HG03064 (cell line): ENCODE results near the gene KRTAP10-2.

Experiments used
- ATAC-seq: cut with Tn5 transposase; IDR thresholded peaks from one replicate; pipeline ENCODE4 v1.9.1; 2021; ENCODE audit warnings: low read depth; ENCODE audit not compliant: unreplicated experiment

KRTAP10-2 gene

DNA sequence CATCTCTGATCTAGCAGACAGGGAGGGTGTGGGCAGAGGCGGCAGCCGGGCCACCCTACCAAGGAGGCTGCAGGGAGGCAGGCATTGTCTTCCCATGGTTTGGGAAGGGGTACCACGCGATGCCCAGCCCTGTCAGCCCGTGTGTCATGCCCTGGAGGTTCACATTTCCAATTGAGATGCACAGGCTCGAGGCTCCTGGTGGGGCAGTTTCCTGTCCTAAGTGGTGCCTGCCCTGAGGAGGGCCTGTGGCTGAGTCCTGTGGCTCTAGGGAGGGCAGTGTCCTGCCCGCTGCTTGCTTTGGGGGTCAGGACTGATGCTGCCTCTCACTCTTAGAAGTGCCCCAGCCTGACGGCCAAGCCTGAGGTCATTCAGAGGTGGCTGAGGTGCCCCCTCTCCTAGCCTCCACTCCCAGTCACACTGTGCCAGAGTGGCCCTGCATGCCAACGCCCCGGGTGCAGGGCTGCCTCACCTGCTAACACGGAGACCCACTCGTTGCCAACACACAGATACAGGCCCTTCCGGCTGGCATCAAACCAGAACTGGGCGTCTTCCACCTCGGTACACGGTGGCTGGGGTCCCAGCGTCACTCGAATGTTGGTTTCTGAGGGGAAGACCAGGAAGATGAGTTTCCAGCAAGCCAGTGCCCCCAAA is 23.2 kb downstream of the KRTAP10-2 start:
- ATAC-seq: no peak

GRCh38 chr21:44527156-44527982 is 23.9 kb downstream of the KRTAP10-2 start:
- ATAC-seq: no peak

DNA sequence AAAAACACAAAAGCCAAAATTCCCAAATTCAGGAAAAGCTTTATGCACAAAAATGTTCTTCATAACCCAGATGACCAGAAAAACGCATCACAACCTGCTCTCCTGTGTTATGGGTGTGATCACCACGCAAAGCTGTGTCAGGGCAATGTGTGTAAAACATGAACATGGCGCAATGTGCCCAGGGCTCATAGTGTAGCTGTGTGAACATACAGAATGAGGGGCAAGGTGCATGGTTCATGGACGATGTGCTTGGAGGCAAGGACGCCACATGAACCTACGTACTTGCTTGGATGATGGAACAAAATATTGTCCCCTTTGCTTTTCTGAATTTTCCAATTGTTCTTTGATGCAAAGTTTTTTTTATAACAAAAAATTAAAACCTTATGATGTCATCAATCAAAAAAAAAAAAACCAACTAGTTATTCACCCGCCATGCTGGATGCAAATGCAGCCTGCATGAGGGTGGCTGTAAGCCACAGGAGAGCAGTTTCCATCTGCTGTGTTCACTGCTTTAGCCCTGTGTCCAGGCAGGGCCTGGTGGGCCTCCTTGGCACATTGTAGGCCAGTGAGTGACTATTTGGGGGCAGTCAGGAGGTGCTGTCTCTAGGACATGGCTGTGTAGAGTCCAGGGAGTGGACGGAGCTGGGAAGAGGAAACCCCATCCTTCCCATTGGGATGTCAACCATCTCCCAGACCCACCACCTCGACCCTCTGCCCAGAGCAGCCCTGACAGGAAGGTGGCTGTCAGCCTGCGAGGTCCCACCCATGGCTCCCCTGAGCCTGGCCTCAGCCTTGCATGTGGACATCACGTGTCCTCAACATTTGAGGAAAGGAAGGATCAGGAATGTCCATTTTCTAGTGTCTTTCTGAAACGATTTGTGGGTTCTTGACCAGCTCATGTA is 25.0 kb downstream of the KRTAP10-2 start:
- no peak for ATAC-seq

DNA sequence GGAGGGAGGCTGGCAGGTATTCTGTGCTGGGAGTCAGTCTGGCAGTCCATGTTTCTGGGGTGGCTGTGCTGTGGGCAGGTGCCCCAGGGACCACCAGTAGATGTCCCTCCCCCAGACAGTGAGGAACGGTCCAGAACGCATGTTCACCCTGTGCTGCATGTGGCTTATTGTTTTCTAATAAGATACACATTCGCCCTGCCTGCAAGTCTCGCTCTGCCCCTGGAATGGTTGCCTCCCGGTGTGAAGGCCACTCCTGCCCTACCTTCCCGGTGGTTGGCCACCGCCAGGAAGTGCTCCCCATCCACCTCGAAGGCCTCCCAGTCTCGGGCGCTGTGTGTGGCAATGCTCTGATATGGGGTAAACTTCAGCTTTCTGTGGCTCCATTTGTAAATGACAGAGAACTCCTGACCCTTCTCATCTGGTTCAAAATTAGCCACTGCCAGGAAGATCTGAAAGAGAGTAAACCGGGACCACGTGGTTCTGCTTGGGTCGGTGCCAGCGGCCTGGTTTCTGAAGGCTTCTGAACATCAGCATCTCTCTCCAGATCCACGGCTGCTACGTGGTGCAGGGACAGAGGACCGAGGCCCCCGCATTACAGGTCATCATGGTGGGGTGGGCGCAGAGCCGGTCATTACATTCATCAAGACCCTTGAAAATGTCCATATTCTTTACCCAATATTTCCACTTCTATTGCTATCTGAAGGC is 25.8 kb downstream of the KRTAP10-2 start:
- no peak for ATAC-seq

DNA sequence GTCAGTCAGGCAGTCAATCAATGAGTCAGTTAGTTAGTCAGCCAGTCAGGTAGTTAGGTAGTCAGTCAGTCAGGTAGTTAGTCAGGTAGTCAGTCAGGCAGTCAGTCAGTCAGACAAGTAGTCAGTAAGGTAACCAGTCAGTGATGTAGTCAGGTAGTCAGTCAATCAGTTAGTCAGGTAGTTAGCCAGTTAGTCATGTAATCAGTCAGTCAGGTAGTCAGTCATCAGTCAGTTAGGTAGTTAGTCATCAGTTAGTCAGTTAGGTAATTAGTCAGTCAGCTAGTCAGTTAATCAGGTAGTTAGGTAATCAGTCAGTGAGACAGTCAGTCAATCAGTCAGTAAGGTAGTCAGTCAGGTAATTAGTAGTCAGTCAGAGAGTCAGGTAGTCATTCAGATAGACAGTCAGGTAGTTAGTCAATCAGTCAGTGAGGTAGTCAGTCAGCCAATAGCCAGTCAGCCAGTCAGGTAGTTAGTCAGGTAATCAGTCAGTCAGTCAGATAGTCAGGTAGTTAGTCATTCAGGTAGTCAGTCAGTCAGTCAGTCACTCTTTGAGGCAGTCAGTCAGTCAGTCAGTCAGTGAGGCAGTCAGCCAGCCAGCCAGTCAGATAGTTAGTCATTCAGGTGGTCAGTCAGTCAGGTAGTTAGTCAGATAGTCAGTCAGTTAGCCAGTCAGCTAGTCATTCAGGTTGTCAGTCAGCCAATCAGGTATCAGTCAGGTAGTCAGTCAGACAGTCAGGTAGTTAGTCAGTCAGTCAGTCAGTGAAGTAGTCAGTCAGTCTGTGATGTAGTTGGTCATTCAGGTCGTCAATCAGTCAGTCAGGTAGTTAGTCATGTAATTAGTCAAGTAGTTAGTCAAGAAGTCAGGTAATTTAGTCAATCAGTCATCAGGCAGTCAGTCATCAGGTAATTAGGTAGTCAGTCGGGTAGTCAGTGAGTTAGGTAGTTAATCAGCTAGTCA is 26.6 kb downstream of the KRTAP10-2 start:
- no peak for ATAC-seq

GRCh38 chr21:44523567-44524413 is 27.5 kb downstream of the KRTAP10-2 start:
- no peak for ATAC-seq

DNA sequence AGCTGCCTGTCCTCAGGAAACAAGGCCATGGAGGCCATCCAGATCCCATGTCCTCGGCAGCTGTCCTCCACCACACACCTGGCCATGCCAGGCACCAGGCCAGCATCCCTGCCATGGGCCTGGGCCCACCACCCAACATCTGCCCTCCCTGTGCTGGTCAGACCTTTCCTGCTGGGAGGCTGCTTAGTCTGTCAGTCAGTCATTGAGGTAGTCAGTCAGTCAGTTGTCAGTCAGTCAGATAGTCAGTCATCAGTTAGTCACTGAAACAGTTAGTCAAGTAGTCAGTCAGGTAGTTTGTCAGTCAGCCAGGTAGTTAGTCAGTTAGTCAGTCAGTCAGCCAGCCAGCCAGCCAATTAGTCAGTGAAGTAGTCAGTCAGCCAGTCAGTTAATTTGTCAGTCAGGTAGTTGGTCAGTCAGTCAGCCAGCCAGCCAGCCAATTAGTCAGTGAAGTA is 28.5 kb downstream of the KRTAP10-2 start:
- ATAC-seq: no peak

- no peak for ATAC-seq
Observed at GRCh38 chr21:44521928-44522752, 29.2 kb downstream of the KRTAP10-2 start.

GRCh38 chr21:44521301-44521927 is 29.9 kb downstream of the KRTAP10-2 start:
- ATAC-seq: no peak

DNA sequence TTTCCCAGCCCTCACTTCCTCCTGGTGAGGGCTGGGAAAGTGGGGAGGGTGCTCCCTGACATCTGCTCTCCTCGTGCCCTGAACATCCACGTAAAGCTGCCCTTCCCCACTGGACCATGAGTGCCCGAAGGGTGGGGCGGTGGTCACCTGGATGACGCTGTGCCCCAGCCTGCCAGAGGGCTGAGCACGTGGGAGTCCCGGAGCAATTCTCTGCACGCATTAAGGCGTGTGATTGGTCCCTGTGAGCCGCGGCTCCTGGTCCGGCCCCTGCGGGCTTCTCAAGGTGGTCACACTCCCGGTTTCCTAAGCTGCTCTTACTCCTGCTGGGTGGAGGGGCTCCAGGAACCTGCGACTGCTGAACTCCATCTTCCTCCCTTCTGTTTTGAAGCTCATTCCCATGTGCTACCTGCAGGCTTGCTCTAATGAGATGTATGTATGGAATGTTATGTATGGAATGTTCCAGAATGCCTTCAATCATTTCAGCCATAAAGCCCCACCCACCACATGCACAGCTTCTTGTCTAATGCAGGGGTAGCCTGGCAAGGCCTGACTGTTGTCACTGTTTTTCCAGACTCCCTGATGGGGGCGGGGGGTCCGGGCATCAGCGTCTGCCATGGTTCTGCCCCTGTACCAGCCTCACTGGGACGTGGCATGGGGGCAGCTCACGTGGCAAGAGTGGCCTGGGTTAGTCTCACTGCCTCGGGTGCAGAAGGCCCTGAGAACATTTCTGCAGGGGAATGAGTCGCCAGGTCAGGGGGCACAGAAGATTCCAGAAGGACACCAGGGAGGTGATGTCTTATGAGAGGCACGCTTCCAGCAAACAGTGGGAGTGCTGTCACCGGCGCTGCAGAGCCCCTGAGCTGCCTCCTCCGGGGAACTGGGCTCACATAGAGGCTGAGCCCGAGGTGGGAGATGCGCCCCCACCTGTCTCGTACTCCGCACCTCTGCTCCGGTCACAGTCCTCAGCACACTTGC is 30.7 kb downstream of the KRTAP10-2 start:
- no peak for ATAC-seq

- no peak for ATAC-seq
Observed at GRCh38 chr21:44519346-44520325, 31.7 kb downstream of the KRTAP10-2 start.

GRCh38 chr21:44518686-44519085 is 32.6 kb downstream of the KRTAP10-2 start:
- ATAC-seq: no peak

GRCh38 chr21:44517175-44517899 is 34.0 kb downstream of the KRTAP10-2 start:
- ATAC-seq: no peak

DNA sequence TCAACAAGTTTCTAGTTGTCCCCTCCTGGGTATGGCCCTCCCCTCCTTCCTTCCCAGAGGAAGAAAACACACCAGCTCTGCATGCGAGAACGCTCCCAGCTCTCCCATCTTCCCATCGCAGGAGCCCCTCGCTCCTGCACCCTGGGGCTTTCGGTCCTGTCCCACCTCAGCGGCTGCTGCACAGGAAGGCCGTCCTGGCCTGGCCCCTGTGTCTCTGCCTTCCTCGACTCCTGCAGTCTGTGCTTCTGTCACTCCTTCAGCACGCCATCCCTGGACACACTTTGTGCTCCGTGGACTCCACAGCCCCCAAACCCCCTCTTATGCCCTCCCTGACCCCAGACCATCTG is 34.5 kb downstream of the KRTAP10-2 start:
- ATAC-seq: no peak
